ENCODE results near the gene PUS10.

- no peak for TF ChIP-seq CTCF (IDR thresholded peaks at IDR 0.05; ENCODE audit: insufficient read depth, low read length)
- no peak for TF ChIP-seq GABPA (IDR thresholded peaks at IDR 0.05; ENCODE audit: low read depth)
Measured at GRCh38 chr2:61018318-61018755, 282 bp upstream of the PUS10 start.

Data from HL-60 (cell line).